ENCODE data around the gene MGAT5B.

DNA sequence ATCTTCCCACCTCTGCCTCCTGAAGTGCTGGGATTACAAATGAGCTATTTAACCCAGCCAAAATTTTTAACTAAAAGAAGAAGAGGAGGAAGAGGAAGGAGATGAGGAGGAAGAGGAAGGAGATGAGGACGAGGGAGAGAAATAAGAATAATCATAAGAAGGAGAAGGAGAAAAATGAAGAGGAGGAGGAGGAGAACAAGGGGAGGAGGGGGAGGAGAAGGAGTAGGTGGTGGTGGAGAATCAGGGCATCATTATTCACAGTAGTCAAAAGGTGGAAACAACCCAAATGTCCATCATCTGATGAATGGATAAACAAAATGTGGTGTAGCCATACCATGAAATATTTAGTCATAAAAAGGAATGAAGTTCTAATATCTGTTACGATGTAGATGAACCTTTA lies 21.2 kb upstream of the MGAT5B start:
- TF ChIP-seq, protein P1, sequence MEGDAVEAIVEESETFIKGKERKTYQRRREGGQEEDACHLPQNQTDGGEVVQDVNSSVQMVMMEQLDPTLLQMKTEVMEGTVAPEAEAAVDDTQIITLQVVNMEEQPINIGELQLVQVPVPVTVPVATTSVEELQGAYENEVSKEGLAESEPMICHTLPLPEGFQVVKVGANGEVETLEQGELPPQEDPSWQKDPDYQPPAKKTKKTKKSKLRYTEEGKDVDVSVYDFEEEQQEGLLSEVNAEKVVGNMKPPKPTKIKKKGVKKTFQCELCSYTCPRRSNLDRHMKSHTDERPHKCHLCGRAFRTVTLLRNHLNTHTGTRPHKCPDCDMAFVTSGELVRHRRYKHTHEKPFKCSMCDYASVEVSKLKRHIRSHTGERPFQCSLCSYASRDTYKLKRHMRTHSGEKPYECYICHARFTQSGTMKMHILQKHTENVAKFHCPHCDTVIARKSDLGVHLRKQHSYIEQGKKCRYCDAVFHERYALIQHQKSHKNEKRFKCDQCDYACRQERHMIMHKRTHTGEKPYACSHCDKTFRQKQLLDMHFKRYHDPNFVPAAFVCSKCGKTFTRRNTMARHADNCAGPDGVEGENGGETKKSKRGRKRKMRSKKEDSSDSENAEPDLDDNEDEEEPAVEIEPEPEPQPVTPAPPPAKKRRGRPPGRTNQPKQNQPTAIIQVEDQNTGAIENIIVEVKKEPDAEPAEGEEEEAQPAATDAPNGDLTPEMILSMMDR (IDR thresholded peaks at IDR 0.05), result no peak
- no peak for TF ChIP-seq POLR2A (IDR thresholded peaks at IDR 0.05)
- TF ChIP-seq POLR2AphosphoS5 (IDR thresholded peaks at IDR 0.05), result no peak

Data from stomach (tissue), 4 donors.